H9 (cell line): ENCODE results near the gene THSD4. TPM values are rescaled to one million over a fixed set of nuclear protein-coding genes. Genes with fewer than 3 reads are reported as not detected.

ENCODE experiments used
- DNase-seq: peaks from one replicate; pipeline ENCODE4 v3.0.0-alpha.2; 2017
- H2AFZ ChIP-seq: one replicate; pipeline ENCODE4 v1.6.1; 2013; ENCODE audit warnings: mild to moderate bottlenecking, low read length, control low read depth, moderate library complexity
- H2AK5ac ChIP-seq: 2 replicates; pipeline ENCODE4 v1.6.1; 2013; ENCODE audit warnings: low read length, control low read depth, mixed read lengths; ENCODE audit not compliant: insufficient read length
- H2BK120ac ChIP-seq: one replicate; pipeline ENCODE4 v1.6.1; 2013; ENCODE audit warnings: low read depth, mild to moderate bottlenecking, low read length, control low read depth, inconsistent platforms; ENCODE audit not compliant: poor library complexity, severe bottlenecking
- H2BK12ac ChIP-seq: 2 replicates; pipeline ENCODE4 v1.6.1; 2013; ENCODE audit warnings: low read length, control low read depth, mixed read lengths, low read depth; ENCODE audit not compliant: insufficient read length
- H2BK15ac ChIP-seq: 2 replicates; pipeline ENCODE4 v1.6.1; 2013; ENCODE audit warnings: low read depth, low read length, control low read depth
- H2BK20ac ChIP-seq: one replicate; pipeline ENCODE4 v1.6.1; 2013; ENCODE audit warnings: low read depth, mild to moderate bottlenecking, low read length, control low read depth, inconsistent platforms; ENCODE audit not compliant: poor library complexity, severe bottlenecking
- H2BK5ac ChIP-seq: 2 replicates; pipeline ENCODE4 v1.6.1; 2013; ENCODE audit warnings: low read length, control low read depth, mixed read lengths; ENCODE audit not compliant: insufficient read length
- H3K14ac ChIP-seq: 2 replicates; pipeline ENCODE4 v1.6.1; 2013; ENCODE audit warnings: low read length, control low read depth; ENCODE audit not compliant: insufficient read depth
- H3K18ac ChIP-seq: 2 replicates; pipeline ENCODE4 v1.6.1; 2013; ENCODE audit warnings: low read depth, mild to moderate bottlenecking, mixed read lengths, low read length, control low read depth; ENCODE audit not compliant: insufficient read length
- H3K23ac ChIP-seq: 2 replicates; pipeline ENCODE4 v1.6.1; 2013; ENCODE audit warnings: low read length, control low read depth, mixed read lengths, low read depth; ENCODE audit not compliant: insufficient read length
- H3K23me2 ChIP-seq: 2 replicates; pipeline ENCODE4 v1.6.1; 2013; ENCODE audit warnings: low read depth, mild to moderate bottlenecking, mixed read lengths, low read length, control low read depth; ENCODE audit not compliant: insufficient read length, poor library complexity, severe bottlenecking
- H3K27ac ChIP-seq: 2 replicates; pipeline ENCODE4 v1.5.1; 2013; ENCODE audit warnings: low read length, control low read depth, mixed read lengths, low read depth; ENCODE audit not compliant: insufficient read length
- H3K27me3 ChIP-seq: 2 replicates; pipeline ENCODE4 v1.6.1; 2013; ENCODE audit warnings: low read length, control low read depth, inconsistent platforms; ENCODE audit not compliant: insufficient read depth
- H3K4ac ChIP-seq: 2 replicates; pipeline ENCODE4 v1.6.1; 2013; ENCODE audit warnings: low read depth, mild to moderate bottlenecking, control low read depth, inconsistent platforms, low read length, moderate library complexity
- H3K4me1 ChIP-seq: 2 replicates; pipeline ENCODE4 v1.6.1; 2013; ENCODE audit warnings: low read length, control low read depth, inconsistent platforms; ENCODE audit not compliant: insufficient read depth
- H3K4me2 ChIP-seq: 2 replicates; pipeline ENCODE4 v1.6.1; 2013; ENCODE audit warnings: low read length, control low read depth, mixed read lengths; ENCODE audit not compliant: insufficient read length, insufficient read depth
- H3K56ac ChIP-seq: 2 replicates; pipeline ENCODE4 v1.6.1; 2013; ENCODE audit warnings: low read depth, mild to moderate bottlenecking, mixed read lengths, low read length, control low read depth; ENCODE audit not compliant: insufficient read length
- H3K79me1 ChIP-seq: 2 replicates; pipeline ENCODE4 v1.6.1; 2013; ENCODE audit warnings: low read depth, mild to moderate bottlenecking, moderate library complexity, low read length, control low read depth, inconsistent platforms; ENCODE audit not compliant: insufficient read depth, poor library complexity, severe bottlenecking
- H3K79me2 ChIP-seq: 2 replicates; pipeline ENCODE4 v1.6.1; 2013; ENCODE audit warnings: low read length, control low read depth, inconsistent platforms; ENCODE audit not compliant: insufficient read depth
- H3K9ac ChIP-seq: 2 replicates; pipeline ENCODE4 v1.6.1; 2013; ENCODE audit warnings: low read length, control low read depth, mixed read lengths; ENCODE audit not compliant: insufficient read length; ENCODE audit errors: extremely low read depth
- H3K9me3 ChIP-seq: one replicate; pipeline ENCODE4 v1.6.1; 2013; ENCODE audit warnings: low read depth, low read length, inconsistent platforms; ENCODE audit not compliant: control insufficient read depth
- H3T11ph ChIP-seq: one replicate; pipeline ENCODE4 v1.6.1; 2013; ENCODE audit warnings: mild to moderate bottlenecking, low read length, control low read depth, inconsistent platforms
- H4K20me1 ChIP-seq: one replicate; pipeline ENCODE4 v1.6.1; 2013; ENCODE audit not compliant: control insufficient read depth, insufficient read length, insufficient read depth
- H4K5ac ChIP-seq: 2 replicates; pipeline ENCODE4 v1.6.1; 2013; ENCODE audit warnings: low read depth, mild to moderate bottlenecking, mixed read lengths, low read length, control low read depth; ENCODE audit not compliant: insufficient read length
- H4K8ac ChIP-seq: replicated peaks from 2 replicates; pipeline ENCODE4 v1.6.1; 2013; ENCODE audit warnings: low read length, control low read depth, mixed read lengths, low read depth; ENCODE audit not compliant: insufficient read length
- H4K91ac ChIP-seq: 2 replicates; pipeline ENCODE4 v1.6.1; 2013; ENCODE audit warnings: low read depth, mild to moderate bottlenecking, moderate library complexity, mixed read lengths, low read length, control low read depth; ENCODE audit not compliant: insufficient read length
- H3K27ac Mint-ChIP-seq, 3 experiments: 2 replicates in 2 of 3; 3 replicates in 1 of 3; pipeline ENCODE4 v1.8.0; 2020 to 2021; ENCODE audit warnings: mixed read lengths in 3 of 3, mild to moderate bottlenecking in 1 of 3, moderate library complexity in 1 of 3
- H3K27me3 Mint-ChIP-seq: 2 replicates; pipeline ENCODE4 v1.8.0; 2021; ENCODE audit warnings: low read depth, mild to moderate bottlenecking, moderate library complexity, mixed read lengths
- H3K36me3 Mint-ChIP-seq, 3 experiments: 2 replicates in 2 of 3; 3 replicates in 1 of 3; pipeline ENCODE4 v1.8.0; 2020 to 2021; ENCODE audit warnings: low read depth in 3 of 3, mixed read lengths in 3 of 3; ENCODE audit not compliant: insufficient read depth in 1 of 3
- H3K4me1 Mint-ChIP-seq, 2 experiments: 2 replicates each; pipeline ENCODE4 v1.8.0; 2020; ENCODE audit warnings: mixed read lengths in 2 of 2
- H3K4me3 Mint-ChIP-seq, 2 experiments: 2 replicates in 1 of 2; 3 replicates in 1 of 2; pipeline ENCODE4 v1.8.0; 2020 to 2021; ENCODE audit warnings: mild to moderate bottlenecking in 2 of 2, mixed read lengths in 2 of 2, moderate library complexity in 1 of 2
- H3K9me3 Mint-ChIP-seq, 2 experiments: 2 replicates in 1 of 2; 3 replicates in 1 of 2; pipeline ENCODE4 v1.8.0; 2020; ENCODE audit warnings: mild to moderate bottlenecking in 2 of 2, mixed read lengths in 2 of 2, moderate library complexity in 1 of 2
- WGBS: extraction: QIAGEN DNeasy Blood & Tissue Kit; methylation state at CpG from one replicate; pipeline ENCODE4 v1.1.7; 2013; ENCODE audit warnings: missing lambda C conversion rate, low lambda C conversion rate, mixed read lengths; ENCODE audit not compliant: insufficient read length; ENCODE audit errors: extremely low coverage; 5-methylcytosine and 5-hydroxymethylcytosine counted together
- total RNA-seq: library from RNA; stranded (reverse); gene quantifications from 2 replicates; pipeline ENCODE4 v1.2.1, GENCODE V29; 2021
- TF ChIP-seq, protein P1 (sequence below): fragments of 200-600 bp; sonication (generic); conservative IDR thresholded peaks from 3 replicates; pipeline ENCODE4 v1.8.0; 2021; ENCODE audit warnings: antibody characterized with exemption, mild to moderate bottlenecking

THSD4 gene
- total RNA-seq, 1 experiment from 2014 or later, result 5.5 TPM

DNA sequence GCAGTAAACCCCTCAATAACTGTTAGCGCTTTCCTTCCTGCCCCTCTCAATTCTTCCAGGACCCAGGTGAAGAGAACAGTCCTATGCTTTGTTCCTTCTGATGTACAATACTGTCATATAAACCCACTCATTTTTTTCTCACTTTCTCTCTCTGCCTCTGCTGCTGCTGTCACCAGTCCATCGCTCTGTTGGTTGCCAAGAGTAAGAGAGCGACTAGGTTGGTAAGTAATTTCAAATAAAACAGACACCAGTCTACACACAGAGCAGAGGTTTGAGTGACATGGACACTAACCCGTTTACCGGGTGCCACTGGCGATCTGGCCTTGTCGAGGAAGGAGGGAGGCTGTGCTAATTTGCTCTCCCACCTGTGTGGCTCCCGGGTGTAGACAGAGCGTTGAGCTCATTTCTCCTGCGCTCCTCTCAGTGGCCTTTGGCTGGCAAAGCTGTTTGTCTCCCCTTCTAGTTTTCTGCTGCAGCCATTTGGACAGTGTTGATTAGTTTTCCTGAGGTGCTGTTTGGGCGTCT is 215.4 kb downstream of the THSD4 start:
- TF ChIP-seq, protein P1, sequence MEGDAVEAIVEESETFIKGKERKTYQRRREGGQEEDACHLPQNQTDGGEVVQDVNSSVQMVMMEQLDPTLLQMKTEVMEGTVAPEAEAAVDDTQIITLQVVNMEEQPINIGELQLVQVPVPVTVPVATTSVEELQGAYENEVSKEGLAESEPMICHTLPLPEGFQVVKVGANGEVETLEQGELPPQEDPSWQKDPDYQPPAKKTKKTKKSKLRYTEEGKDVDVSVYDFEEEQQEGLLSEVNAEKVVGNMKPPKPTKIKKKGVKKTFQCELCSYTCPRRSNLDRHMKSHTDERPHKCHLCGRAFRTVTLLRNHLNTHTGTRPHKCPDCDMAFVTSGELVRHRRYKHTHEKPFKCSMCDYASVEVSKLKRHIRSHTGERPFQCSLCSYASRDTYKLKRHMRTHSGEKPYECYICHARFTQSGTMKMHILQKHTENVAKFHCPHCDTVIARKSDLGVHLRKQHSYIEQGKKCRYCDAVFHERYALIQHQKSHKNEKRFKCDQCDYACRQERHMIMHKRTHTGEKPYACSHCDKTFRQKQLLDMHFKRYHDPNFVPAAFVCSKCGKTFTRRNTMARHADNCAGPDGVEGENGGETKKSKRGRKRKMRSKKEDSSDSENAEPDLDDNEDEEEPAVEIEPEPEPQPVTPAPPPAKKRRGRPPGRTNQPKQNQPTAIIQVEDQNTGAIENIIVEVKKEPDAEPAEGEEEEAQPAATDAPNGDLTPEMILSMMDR, result no peak
- Histone ChIP-seq H3K56ac (no peak overlapping the region), H3K4me1 (peaks cover 5% of the 10 kb centered on the region; the same call in 1 of the 2 replicates), H3K79me2 (no peaks in the 10 kb centered on the region), H2BK15ac (no peak overlapping the region), H4K91ac (no peak overlapping the region), H3K14ac (no peak overlapping the region), H2AFZ (no peak overlapping the region), H3K4ac (no peak overlapping the region), H2BK120ac (no peak overlapping the region), H2BK5ac (no peak overlapping the region), H2BK12ac (no peak overlapping the region), H2AK5ac (no peak overlapping the region), H3K9me3 (no peaks in the 10 kb centered on the region), H3K9ac (no peak overlapping the region), H4K8ac (no peak overlapping the region), H3K23me2 (no peaks in the 10 kb centered on the region), H3K79me1 (no peaks in the 10 kb centered on the region), H3K27ac (no peak overlapping the region), H2BK20ac (no peak overlapping the region), H3K27me3 (no peaks in the 10 kb centered on the region), H3T11ph (no peak overlapping the region), H4K5ac (no peak overlapping the region), H4K20me1 (no peaks in the 10 kb centered on the region), H3K23ac (no peak overlapping the region), H3K4me2 (no peak overlapping the region), H3K18ac (no peak overlapping the region)
- Mint-ChIP-seq H3K27ac (no peak overlapping the region; a peak in 1 of 7 replicates), H3K27me3 (no peaks in the 10 kb centered on the region; the same call in 1 of the 2 replicates), H3K36me3 (no peaks in the 10 kb centered on the region), H3K9me3 (no peaks in the 10 kb centered on the region), H3K4me3 (no peak overlapping the region), H3K4me1 (peaks cover 23 to 27% of the 10 kb centered on the region in 2 experiments)
- WGBS, result no CpG with 5 or more reads among the region's 11 CpGs
- no peak for DNase-seq
